ENCODE measurements around the gene CPEB3.
"Not testable (repeated sequence)": the region's sequence is repeated elsewhere in the genome, so short reads cannot be mapped to it uniquely, and the experiment has no call there.

CPEB3 gene

GRCh38 chr10:92175164-92175563, 115.7 kb downstream of the CPEB3 start:
- Mint-ChIP-seq H3K4me1 (no peaks in the 10 kb centered on the region), H3K36me3 (peaks cover 7 to 8% of the 10 kb centered on the region in 2 donors), H3K4me3 (no peak overlapping the region), H3K9me3 (no peaks in the 10 kb centered on the region), H3K27me3 (no peaks in the 10 kb centered on the region), H3K27ac (no peak overlapping the region)
- DNase-seq (no peak), ATAC-seq (replicated peaks) (no peak)

- Mint-ChIP-seq H3K4me1 (no peaks in the 10 kb centered on the region), H3K36me3 (peaks cover 14 to 18% of the 10 kb centered on the region in 2 donors), H3K9me3 (peaks cover 4 to 6% of the 10 kb centered on the region in 2 donors), H3K27me3 (no peaks in the 10 kb centered on the region), H3K27ac (no peak overlapping the region), H3K4me3 (no peak overlapping the region)
- ATAC-seq (replicated peaks) (no peak), DNase-seq (no peak)
Observed at GRCh38 chr10:92173996-92174395, 116.9 kb downstream of the CPEB3 start.

- Mint-ChIP-seq H3K4me3 (no peak overlapping the region), H3K36me3 (peaks cover 16 to 24% of the 10 kb centered on the region in 2 donors), H3K4me1 (no peaks in the 10 kb centered on the region), H3K27me3 (no peaks in the 10 kb centered on the region), H3K27ac (no peak overlapping the region), H3K9me3 (peaks cover 0 to 8% of the 10 kb centered on the region in 2 donors)
- ATAC-seq (replicated peaks), result no peak
- DNase-seq, result no peak
Observed at GRCh38 chr10:92164036-92164696, 126.7 kb downstream of the CPEB3 start.

- DNase-seq (no peak), ATAC-seq (replicated peaks) (no peak)
- H3K36me3 Mint-ChIP-seq, result peaks cover 14 to 16% of the 10 kb centered on the region in 2 donors
Observed at GRCh38 chr10:92162541-92162940, 128.3 kb downstream of the CPEB3 start.

GRCh38 chr10:92156874-92157773, 133.8 kb downstream of the CPEB3 start:
- Mint-ChIP-seq H3K9me3 (no peaks in the 10 kb centered on the region), H3K27ac (no peak overlapping the region), H3K27me3 (no peaks in the 10 kb centered on the region), H3K36me3 (no peaks in the 10 kb centered on the region), H3K4me1 (peaks cover 0 to 3% of the 10 kb centered on the region in 2 donors), H3K4me3 (no peak overlapping the region)
- DNase-seq (no peak), ATAC-seq (replicated peaks) (no peak)

More at GRCh38 chr10:92162541-92162940, 128.3 kb downstream of the CPEB3 start:
- Mint-ChIP-seq H3K27me3 (no peaks in the 10 kb centered on the region), H3K27ac (no peak overlapping the region), H3K4me1 (no peaks in the 10 kb centered on the region), H3K9me3 (peaks cover 0 to 6% of the 10 kb centered on the region in 2 donors), H3K4me3 (no peak overlapping the region)

- Mint-ChIP-seq H3K4me3 (no peak overlapping the region), H3K9me3 (no peaks in the 10 kb centered on the region), H3K27me3 (no peaks in the 10 kb centered on the region), H3K36me3 (no peaks in the 10 kb centered on the region), H3K4me1 (peaks cover 22 to 23% of the 10 kb centered on the region in 2 donors), H3K27ac (no peak overlapping the region)
- no peak for ATAC-seq (replicated peaks)
- DNase-seq, result no peak
Observed at GRCh38 chr10:92150823-92151222, 140.1 kb downstream of the CPEB3 start.

- ATAC-seq (replicated peaks) (no peak), DNase-seq (no peak)
- H3K36me3 Mint-ChIP-seq, result no peaks in the 10 kb centered on the region
- H3K27ac Mint-ChIP-seq, result no peak overlapping the region
- H3K4me1 Mint-ChIP-seq, result peaks cover 26 to 37% of the 10 kb centered on the region in 2 donors
- H3K27me3 Mint-ChIP-seq, result no peaks in the 10 kb centered on the region
- no peak overlapping the region for H3K4me3 Mint-ChIP-seq
- no peaks in the 10 kb centered on the region for H3K9me3 Mint-ChIP-seq
Observed at GRCh38 chr10:92149261-92149660, 141.6 kb downstream of the CPEB3 start.

GRCh38 chr10:92146781-92147180, 144.1 kb downstream of the CPEB3 start:
- ATAC-seq (replicated peaks), result no peak
- H3K27ac Mint-ChIP-seq, result no peak overlapping the region
- H3K4me3 Mint-ChIP-seq, result no peak overlapping the region
- H3K36me3 Mint-ChIP-seq, result no peaks in the 10 kb centered on the region
- no peaks in the 10 kb centered on the region for H3K27me3 Mint-ChIP-seq
- no peak for DNase-seq
- no peaks in the 10 kb centered on the region for H3K9me3 Mint-ChIP-seq
- peaks cover 28 to 50% of the 10 kb centered on the region in 2 donors for H3K4me1 Mint-ChIP-seq

- Mint-ChIP-seq H3K27me3 (no peaks in the 10 kb centered on the region), H3K4me1 (peaks cover 25 to 50% of the 10 kb centered on the region in 2 donors), H3K36me3 (no peaks in the 10 kb centered on the region), H3K4me3 (no peak overlapping the region), H3K27ac (no peak overlapping the region), H3K9me3 (no peaks in the 10 kb centered on the region)
- no peak for ATAC-seq (replicated peaks)
- DNase-seq, result no peak
Observed at GRCh38 chr10:92146107-92146506, 144.8 kb downstream of the CPEB3 start.

GRCh38 chr10:92142949-92143348, 147.9 kb downstream of the CPEB3 start:
- peak overlapping the region; percentile 72 for H3K27ac Mint-ChIP-seq
- DNase-seq (no peak), ATAC-seq (replicated peaks) (peak; percentile 56 to 66)
- H3K4me1 Mint-ChIP-seq, result peaks cover 18 to 43% of the 10 kb centered on the region in 2 donors
- no peaks in the 10 kb centered on the region for H3K27me3 Mint-ChIP-seq
- H3K36me3 Mint-ChIP-seq, result peaks cover 6 to 7% of the 10 kb centered on the region in 2 donors
- H3K9me3 Mint-ChIP-seq, result no peaks in the 10 kb centered on the region
- H3K4me3 Mint-ChIP-seq, result peak overlapping the region; percentile 73 to 78

- peaks cover 7 to 10% of the 10 kb centered on the region in 2 donors for H3K36me3 Mint-ChIP-seq
- peak overlapping the region; percentile 72 for H3K27ac Mint-ChIP-seq
- DNase-seq (no peak), ATAC-seq (replicated peaks) (no peak)
- H3K4me3 Mint-ChIP-seq, result peak overlapping the region; percentile 73 to 78
- H3K9me3 Mint-ChIP-seq, result no peaks in the 10 kb centered on the region
- H3K4me1 Mint-ChIP-seq, result peaks cover 15 to 38% of the 10 kb centered on the region in 2 donors
- no peaks in the 10 kb centered on the region for H3K27me3 Mint-ChIP-seq
Observed at GRCh38 chr10:92142512-92142911, 148.4 kb downstream of the CPEB3 start.

GRCh38 chr10:92141147-92141546, 149.7 kb downstream of the CPEB3 start:
- peaks cover 7 to 11% of the 10 kb centered on the region in 2 donors for H3K36me3 Mint-ChIP-seq
- not testable (repeated sequence) for H3K9me3 Mint-ChIP-seq, H3K4me3 Mint-ChIP-seq

GRCh38 chr10:92134049-92134448, 156.8 kb downstream of the CPEB3 start:
- H3K9me3 Mint-ChIP-seq; H3K4me3 Mint-ChIP-seq; H3K27me3 Mint-ChIP-seq; ATAC-seq (replicated peaks); H3K27ac Mint-ChIP-seq; DNase-seq: not testable (repeated sequence)
- Mint-ChIP-seq H3K36me3 (peaks cover 14 to 29% of the 10 kb centered on the region in 2 donors), H3K4me1 (peaks cover 8 to 24% of the 10 kb centered on the region in 2 donors)

More at GRCh38 chr10:92141147-92141546, 149.7 kb downstream of the CPEB3 start:
- H3K27me3 Mint-ChIP-seq; ATAC-seq (replicated peaks); DNase-seq; H3K27ac Mint-ChIP-seq: not testable (repeated sequence)
- peaks cover 8 to 29% of the 10 kb centered on the region in 2 donors for H3K4me1 Mint-ChIP-seq

GRCh38 chr10:92131275-92131820, 159.5 kb downstream of the CPEB3 start:
- H3K27me3 Mint-ChIP-seq, result no peaks in the 10 kb centered on the region
- H3K27ac Mint-ChIP-seq, result no peak overlapping the region
- no peak overlapping the region for H3K4me3 Mint-ChIP-seq
- peaks cover 12 to 25% of the 10 kb centered on the region in 2 donors for H3K36me3 Mint-ChIP-seq
- ATAC-seq (replicated peaks), result no peak
- peaks cover 0 to 10% of the 10 kb centered on the region in 2 donors for H3K9me3 Mint-ChIP-seq
- DNase-seq, result no peak
- peaks cover 15 to 32% of the 10 kb centered on the region in 2 donors for H3K4me1 Mint-ChIP-seq
